ENCODE measurements around the gene NCMAP. TPM values are rescaled to one million over a fixed set of nuclear protein-coding genes. Genes with fewer than 3 reads are reported as not detected.
A peak's percentile ranks its signal among the peaks of the same experiment; 100 is the strongest.

Gene NCMAP
- total RNA-seq, 2 experiments from 2014 or later: not detected

GRCh38 chr1:24586970-24587820 is 31.3 kb downstream of the NCMAP start:
- peaks cover 5% of the 10 kb centered on the region for H3K27me3 Mint-ChIP-seq
- no peak overlapping the region for H3K4me3 Mint-ChIP-seq
- H3K36me3 Mint-ChIP-seq (ENCODE audit: low read depth): no peaks in the 10 kb centered on the region
- H3K27ac Mint-ChIP-seq: peak overlapping the region; percentile 73
- DNase-seq: peak; percentile 82
- POLR2A ChIA-PET: no interaction called here
- peaks cover 12% of the 10 kb centered on the region for H3K4me1 Mint-ChIP-seq
- CTCF ChIA-PET: interaction anchor here (0.7 to 2.0 kb wide), 18 partner anchors 9 to 529 kb away, joined by 3 to 9 read pairs (median 4); partner anchors contain the start of gene NIPAL3
- H3K9me3 Mint-ChIP-seq: no peaks in the 10 kb centered on the region

DNA sequence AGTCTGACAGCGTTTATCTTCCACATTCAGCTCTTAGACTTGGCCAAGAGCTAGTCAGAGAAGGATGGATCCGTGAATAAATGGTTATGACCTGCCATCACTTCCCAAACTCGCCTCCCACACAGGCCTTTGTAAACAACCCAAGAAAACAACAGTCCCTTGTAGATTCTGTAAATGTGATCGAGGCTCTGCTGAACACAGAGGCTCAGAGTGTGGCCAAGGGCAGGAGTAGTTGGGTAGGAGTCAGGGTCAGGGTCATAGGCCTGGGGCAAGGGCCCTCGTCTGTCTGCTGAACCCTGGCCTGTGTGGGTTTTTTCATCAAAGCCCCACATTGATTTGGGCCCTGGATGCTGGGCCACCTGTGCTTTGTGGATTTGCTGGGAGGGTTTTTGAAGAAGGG is 32.7 kb downstream of the NCMAP start:
- DNase-seq: no peak
- no peaks in the 10 kb centered on the region for H3K9me3 Mint-ChIP-seq
- peaks cover 12% of the 10 kb centered on the region for H3K4me1 Mint-ChIP-seq
- no peak overlapping the region for H3K4me3 Mint-ChIP-seq
- peaks cover 5% of the 10 kb centered on the region for H3K27me3 Mint-ChIP-seq
- ChIA-PET POLR2A (no interaction called here), CTCF (interaction anchor here (0.5 to 0.6 kb wide), 2 partner anchors 577 to 581 kb away, joined by 3 read pairs; no protein-coding TSS in a partner anchor)
- H3K27ac Mint-ChIP-seq: no peak overlapping the region
- no peaks in the 10 kb centered on the region for H3K36me3 Mint-ChIP-seq (ENCODE audit: low read depth)

DNA sequence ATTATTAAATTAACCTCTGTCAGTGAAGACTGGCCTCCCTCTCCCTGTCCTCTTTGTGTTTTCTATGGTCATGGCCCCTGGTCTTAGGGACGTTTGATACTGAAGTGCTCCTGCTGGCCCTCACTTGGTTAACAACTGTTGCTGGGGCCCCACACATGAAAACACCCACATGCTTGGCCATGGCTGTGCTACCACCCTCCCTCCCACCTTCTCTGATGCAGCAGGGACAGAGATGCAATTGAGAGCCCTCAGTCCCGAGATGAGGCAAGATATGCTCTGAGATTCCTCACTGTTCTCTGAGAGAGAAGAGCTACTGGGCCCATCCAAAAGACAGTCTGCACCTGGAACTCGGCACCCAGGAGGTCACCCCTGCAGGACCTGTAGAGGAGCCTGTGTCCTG is 33.3 kb downstream of the NCMAP start:
- Mint-ChIP-seq H3K36me3 (ENCODE audit: low read depth) (no peaks in the 10 kb centered on the region), H3K9me3 (no peaks in the 10 kb centered on the region), H3K27me3 (peaks cover 5% of the 10 kb centered on the region), H3K4me3 (no peak overlapping the region), H3K27ac (no peak overlapping the region), H3K4me1 (peaks cover 11% of the 10 kb centered on the region)
- ChIA-PET CTCF (no interaction called here), POLR2A (no interaction called here)
- no peak for DNase-seq

- ChIA-PET POLR2A (no interaction called here), CTCF (no interaction called here)
- Mint-ChIP-seq H3K27me3 (peaks cover 5% of the 10 kb centered on the region), H3K36me3 (ENCODE audit: low read depth) (no peaks in the 10 kb centered on the region), H3K4me3 (no peak overlapping the region), H3K9me3 (no peaks in the 10 kb centered on the region), H3K27ac (no peak overlapping the region), H3K4me1 (peaks cover 7% of the 10 kb centered on the region)
- DNase-seq: no peak
Measured at GRCh38 chr1:24591781-24592180, 35.9 kb downstream of the NCMAP start.

DNA sequence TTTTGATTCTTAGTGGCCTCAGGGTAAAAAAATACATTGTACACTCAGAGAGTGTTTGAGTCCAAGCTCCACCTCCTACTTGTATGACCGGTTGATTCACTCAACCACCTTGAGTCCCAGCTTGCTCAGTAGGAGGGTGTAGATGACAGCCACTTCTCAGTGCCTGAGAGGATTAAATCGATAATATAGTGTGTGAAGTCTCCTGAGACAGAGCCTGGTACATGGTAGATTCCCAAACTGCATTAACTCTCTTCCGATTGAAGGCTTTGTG is 38.4 kb downstream of the NCMAP start:
- Mint-ChIP-seq H3K4me1 (no peaks in the 10 kb centered on the region), H3K36me3 (ENCODE audit: low read depth) (no peaks in the 10 kb centered on the region), H3K27ac (no peak overlapping the region), H3K27me3 (peaks cover 6% of the 10 kb centered on the region), H3K4me3 (no peak overlapping the region), H3K9me3 (no peaks in the 10 kb centered on the region)
- ChIA-PET CTCF (no interaction called here), POLR2A (no interaction called here)
- no peak for DNase-seq

DNA sequence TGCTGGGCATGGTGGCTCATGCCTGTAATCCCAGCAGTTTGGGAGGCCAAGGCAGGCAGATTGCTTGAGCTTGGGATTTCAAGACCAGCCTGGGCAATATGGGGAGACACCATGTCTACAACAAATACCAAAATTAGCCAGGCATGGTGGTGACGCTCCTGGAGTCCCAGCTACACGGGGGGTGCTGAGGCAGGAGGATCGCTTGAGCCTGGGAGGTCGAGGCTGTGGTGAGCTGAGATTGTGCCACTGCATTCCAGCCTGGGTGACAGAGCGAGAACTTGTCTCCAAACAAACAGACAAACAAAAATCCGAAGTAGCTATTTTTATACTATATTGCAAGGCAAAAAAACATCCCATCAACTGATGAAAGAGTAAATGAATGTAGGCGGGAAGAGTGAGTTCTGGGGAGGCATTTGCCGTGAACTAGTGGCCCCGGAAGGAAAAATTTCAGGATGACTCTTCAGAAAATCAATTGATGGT is 40.6 kb downstream of the NCMAP start:
- Mint-ChIP-seq H3K27me3 (peaks cover 6% of the 10 kb centered on the region), H3K4me3 (no peak overlapping the region), H3K36me3 (ENCODE audit: low read depth) (no peaks in the 10 kb centered on the region), H3K27ac (no peak overlapping the region), H3K4me1 (no peaks in the 10 kb centered on the region), H3K9me3 (no peaks in the 10 kb centered on the region)
- DNase-seq: no peak
- ChIA-PET POLR2A (no interaction called here), CTCF (interaction anchor here (0.6 to 2.5 kb wide), 5 partner anchors 9 to 623 kb away, joined by 3 to 8 read pairs (median 3); no protein-coding TSS in a partner anchor)

GRCh38 chr1:24599265-24599664 is 43.4 kb downstream of the NCMAP start:
- Mint-ChIP-seq H3K36me3 (ENCODE audit: low read depth) (no peaks in the 10 kb centered on the region), H3K4me1 (no peaks in the 10 kb centered on the region), H3K9me3 (no peaks in the 10 kb centered on the region), H3K27ac (no peak overlapping the region), H3K4me3 (no peak overlapping the region), H3K27me3 (peaks cover 6% of the 10 kb centered on the region)
- DNase-seq: no peak
- ChIA-PET CTCF (interaction anchor here (0.7 kb wide), 1 partner anchor 57 kb away, joined by 3 read pairs; no protein-coding TSS in a partner anchor), POLR2A (no interaction called here)

GRCh38 chr1:24600551-24600950 is 44.7 kb downstream of the NCMAP start:
- DNase-seq: no peak
- H3K27me3 Mint-ChIP-seq: peaks cover 3% of the 10 kb centered on the region
- CTCF ChIA-PET: interaction anchor here (0.9 kb wide), 1 partner anchor 14 kb away, joined by 4 read pairs; no protein-coding TSS in a partner anchor
- H3K36me3 Mint-ChIP-seq (ENCODE audit: low read depth): no peaks in the 10 kb centered on the region
- H3K9me3 Mint-ChIP-seq: no peaks in the 10 kb centered on the region
- H3K27ac Mint-ChIP-seq: no peak overlapping the region
- POLR2A ChIA-PET: no interaction called here
- H3K4me3 Mint-ChIP-seq: no peak overlapping the region
- H3K4me1 Mint-ChIP-seq: no peaks in the 10 kb centered on the region

DNA sequence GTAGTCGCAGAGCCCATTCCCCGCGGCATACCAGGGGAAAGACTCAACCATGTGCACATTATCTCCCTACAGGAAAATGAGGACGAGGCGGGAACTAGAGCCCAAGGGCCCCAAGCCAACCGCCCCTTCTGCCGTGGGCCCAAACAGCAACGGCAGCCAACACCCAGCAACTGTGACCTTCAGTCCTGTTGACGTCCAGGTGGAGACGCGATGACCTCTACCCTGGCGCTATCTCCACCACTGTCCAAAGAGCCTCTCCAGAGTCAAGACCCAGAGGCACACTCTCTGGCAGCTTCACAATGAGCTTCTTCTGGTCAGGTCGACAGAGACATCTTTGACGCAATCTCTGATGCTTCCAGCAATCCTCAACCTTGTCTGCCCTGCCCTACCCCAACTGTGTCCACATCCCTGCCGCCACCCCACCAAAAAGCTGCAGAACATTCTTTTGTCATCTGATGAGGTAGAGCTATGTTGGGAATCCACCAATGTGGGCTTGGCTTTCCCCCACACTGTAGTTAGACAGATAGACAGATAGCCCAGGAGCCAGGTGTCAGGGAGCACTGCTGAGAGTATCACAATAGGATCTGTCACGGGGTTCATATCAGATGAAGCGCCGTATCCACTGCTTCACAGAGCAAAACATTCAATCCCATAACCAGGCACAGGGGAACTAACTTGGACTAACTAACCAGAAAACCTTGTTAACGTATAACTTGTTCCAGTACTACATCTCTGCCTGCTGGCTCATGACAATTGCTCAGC is 49.8 kb downstream of the NCMAP start:
- Mint-ChIP-seq H3K27me3 (peaks cover 5% of the 10 kb centered on the region), H3K27ac (no peak overlapping the region), H3K4me1 (no peaks in the 10 kb centered on the region), H3K4me3 (no peak overlapping the region), H3K9me3 (no peaks in the 10 kb centered on the region), H3K36me3 (ENCODE audit: low read depth) (no peaks in the 10 kb centered on the region)
- ChIA-PET CTCF (no interaction called here), POLR2A (no interaction called here)
- DNase-seq: no peak

DNA sequence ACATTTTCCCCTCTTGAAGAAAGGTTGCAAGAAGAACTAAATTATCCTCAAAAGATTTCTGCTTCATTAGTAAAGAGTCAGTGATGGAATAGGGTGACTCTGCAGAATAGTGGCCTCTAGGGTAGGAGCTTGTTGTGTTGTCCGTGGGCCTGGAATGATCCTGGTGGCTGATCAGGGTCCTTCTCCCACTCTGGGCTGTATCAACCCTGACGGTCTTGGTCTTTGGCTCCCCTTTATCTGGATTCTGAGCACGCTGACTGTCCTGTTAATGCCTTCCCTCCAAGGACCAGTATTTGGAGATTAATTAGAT is 50.4 kb downstream of the NCMAP start:
- H3K27ac Mint-ChIP-seq: no peak overlapping the region
- H3K36me3 Mint-ChIP-seq (ENCODE audit: low read depth): no peaks in the 10 kb centered on the region
- POLR2A ChIA-PET: no interaction called here
- H3K9me3 Mint-ChIP-seq: no peaks in the 10 kb centered on the region
- H3K27me3 Mint-ChIP-seq: peaks cover 7% of the 10 kb centered on the region
- no peaks in the 10 kb centered on the region for H3K4me1 Mint-ChIP-seq
- CTCF ChIA-PET: no interaction called here
- no peak for DNase-seq
- H3K4me3 Mint-ChIP-seq: no peak overlapping the region

DNA sequence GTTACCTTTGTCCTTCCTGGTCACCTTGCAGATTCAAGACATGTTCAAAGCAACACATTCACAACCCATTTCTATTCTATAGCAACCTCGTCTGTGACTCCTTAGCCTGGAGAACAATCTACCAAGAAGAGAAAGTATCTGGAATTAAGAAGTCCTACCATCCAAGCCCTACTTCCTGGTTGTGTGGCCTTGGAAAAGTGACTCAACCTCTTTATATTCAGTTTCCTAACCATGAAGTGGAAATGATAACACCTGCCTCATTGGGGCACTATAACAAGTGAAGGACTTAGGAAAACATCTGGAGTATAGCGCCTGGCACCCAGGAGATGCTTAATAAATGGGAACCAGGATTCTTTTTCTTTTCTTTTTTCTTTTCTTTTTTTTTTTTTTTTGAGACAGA is 50.7 kb downstream of the NCMAP start:
- Mint-ChIP-seq H3K9me3 (no peaks in the 10 kb centered on the region), H3K36me3 (ENCODE audit: low read depth) (no peaks in the 10 kb centered on the region), H3K4me1 (no peaks in the 10 kb centered on the region), H3K27me3 (peaks cover 10% of the 10 kb centered on the region), H3K4me3 (no peak overlapping the region), H3K27ac (no peak overlapping the region)
- POLR2A ChIA-PET: no interaction called here
- CTCF ChIA-PET: no interaction called here
- no peak for DNase-seq

- Mint-ChIP-seq H3K4me1 (no peaks in the 10 kb centered on the region), H3K27me3 (peaks cover 13% of the 10 kb centered on the region), H3K9me3 (no peaks in the 10 kb centered on the region), H3K27ac (no peak overlapping the region), H3K4me3 (no peak overlapping the region), H3K36me3 (ENCODE audit: low read depth) (no peaks in the 10 kb centered on the region)
- ChIA-PET CTCF (interaction anchor here (0.7 to 1.1 kb wide), 2 partner anchors 10 to 30 kb away, joined by 3 to 4 read pairs; no protein-coding TSS in a partner anchor), POLR2A (no interaction called here)
- no peak for DNase-seq
Measured at GRCh38 chr1:24609949-24610517, 54.1 kb downstream of the NCMAP start.

GRCh38 chr1:24619376-24619775 is 63.5 kb downstream of the NCMAP start:
- Mint-ChIP-seq H3K27me3 (peaks cover 41% of the 10 kb centered on the region), H3K27ac (no peak overlapping the region), H3K4me3 (no peak overlapping the region), H3K9me3 (no peaks in the 10 kb centered on the region), H3K4me1 (no peaks in the 10 kb centered on the region), H3K36me3 (ENCODE audit: low read depth) (no peaks in the 10 kb centered on the region)
- ChIA-PET CTCF (interaction anchor here (1.2 kb wide), 1 partner anchor 75 kb away, joined by 3 read pairs; no protein-coding TSS in a partner anchor), POLR2A (no interaction called here)
- no peak for DNase-seq
